Kidney epithelial cell (primary cell): ENCODE results near the gene PEAK3. TPM values are rescaled to one million over a fixed set of nuclear protein-coding genes. Genes with fewer than 3 reads are reported as not detected.

Source experiments
- DNase-seq: peaks from one replicate; pipeline ENCODE4 v3.0.0-alpha.2; 2010; ENCODE audit warnings: low read depth
- H3K27me3 ChIP-seq: 2 replicates; pipeline ENCODE4 v1.6.0; 2011; ENCODE audit warnings: low read length; ENCODE audit not compliant: control insufficient read depth, insufficient read depth
- H3K36me3 ChIP-seq: 2 replicates; pipeline ENCODE4 v1.5.1; 2011; ENCODE audit warnings: low read length; ENCODE audit not compliant: control insufficient read depth, insufficient read depth
- H3K4me3 ChIP-seq: 2 replicates; pipeline ENCODE4 v1.5.1; 2011; ENCODE audit warnings: low read depth, mild to moderate bottlenecking, control low read depth, low read length
- CTCF ChIP-seq: IDR thresholded peaks from 2 replicates; pipeline ENCODE4 v1.5.1; 2011; ENCODE audit warnings: mild to moderate bottlenecking, moderate library complexity, low read length, control low read depth, inconsistent platforms; ENCODE audit not compliant: insufficient read depth, poor library complexity, severe bottlenecking
- total RNA-seq: library from RNA; depleted of rRNA; stranded (reverse); fragments of >200 nt; gene quantifications from 2 replicates; pipeline ENCODE4 v1.2.3, GENCODE V29; 2015

The PEAK3 gene
- total RNA-seq, 1 donor from 2014 or later = not detected

GRCh38 chr19:2328401-2329148, 46.6 kb upstream of the PEAK3 start, which contains the start of the genes LSM7 and SPPL2B:
LSM7 (minus strand) TSS chr19:2328586; CDS start chr19:2328566, 20 bp downstream.
SPPL2B (plus strand) TSS chr19:2328684; CDS start chr19:2328710, 26 bp downstream.
- Histone ChIP-seq H3K4me3 (peak within 1 kb of the TSS; percentile 95), H3K27me3 (no peaks in the 10 kb centered on the region), H3K36me3 (no peaks in the 10 kb centered on the region)
- TF ChIP-seq CTCF = no peak
- peak; percentile 47 for DNase-seq

GRCh38 chr19:2327773-2328400, 45.9 kb upstream of the PEAK3 start:
- no peak for TF ChIP-seq CTCF
- H3K36me3 ChIP-seq = no peaks in the 10 kb centered on the region
- DNase-seq = peak; percentile 63
- no peaks in the 10 kb centered on the region for H3K27me3 ChIP-seq
- peak overlapping the region; percentile 95 for H3K4me3 ChIP-seq

- TF ChIP-seq CTCF = no peak
- Histone ChIP-seq H3K4me3 (no peak overlapping the region), H3K36me3 (no peaks in the 10 kb centered on the region)
Measured at GRCh38 chr19:2326699-2327360, 44.9 kb upstream of the PEAK3 start.

GRCh38 chr19:2325281-2326046, 43.5 kb upstream of the PEAK3 start:
- no peak overlapping the region for H3K4me3 ChIP-seq
- H3K36me3 ChIP-seq = no peaks in the 10 kb centered on the region
- no peak for TF ChIP-seq CTCF
- DNase-seq = no peak
- no peaks in the 10 kb centered on the region for H3K27me3 ChIP-seq

More at GRCh38 chr19:2326699-2327360, 44.9 kb upstream of the PEAK3 start:
- no peaks in the 10 kb centered on the region for H3K27me3 ChIP-seq
- DNase-seq = no peak

- Histone ChIP-seq H3K4me3 (no peak overlapping the region), H3K36me3 (no peaks in the 10 kb centered on the region), H3K27me3 (no peaks in the 10 kb centered on the region)
- TF ChIP-seq CTCF = no peak
- DNase-seq = no peak
Measured at GRCh38 chr19:2324220-2324948, 42.4 kb upstream of the PEAK3 start.
